ENCODE measurements around the gene MC1R.

DNA sequence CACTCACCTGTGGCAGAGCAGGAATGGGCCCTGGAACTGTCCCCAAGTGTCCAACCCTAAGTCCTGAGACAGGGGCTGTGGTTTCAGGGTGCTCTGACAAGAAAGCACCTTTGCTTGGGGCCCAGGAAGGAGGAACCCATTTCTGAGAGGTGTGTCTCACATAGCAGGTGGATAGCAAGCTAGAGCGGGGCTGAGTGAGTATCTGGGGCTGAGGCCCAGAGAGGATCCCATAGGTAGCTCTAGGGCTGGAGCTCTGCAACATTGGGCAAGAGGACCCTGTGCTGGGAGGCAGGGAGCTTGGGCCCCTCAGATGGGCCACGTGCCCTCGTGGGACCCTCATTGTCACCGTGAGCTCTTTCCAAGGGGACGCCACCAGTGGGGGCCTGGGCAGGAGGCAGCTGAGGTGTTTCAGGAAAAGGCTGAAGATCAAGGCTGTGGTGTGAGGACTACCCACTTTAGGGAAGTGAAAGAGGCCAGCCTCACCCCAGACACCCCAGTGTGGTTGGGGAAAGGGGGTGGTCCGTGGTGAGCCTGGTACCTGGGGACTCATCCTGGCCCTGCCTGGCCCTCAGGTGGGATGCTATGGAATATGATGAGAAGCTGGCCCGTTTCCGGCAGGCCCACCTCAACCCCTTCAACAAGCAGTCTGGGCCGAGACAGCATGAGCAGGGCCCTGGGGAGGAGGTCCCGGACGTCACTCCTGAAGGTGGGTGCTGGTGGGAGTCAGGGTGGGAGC, 35.2 kb downstream of the MC1R start:
- TF ChIP-seq NFYA (IDR thresholded peaks at IDR 0.05; ENCODE audit: borderline replicate concordance, low read depth, low read length) (no peak), JUND (IDR thresholded peaks at IDR 0.05; ENCODE audit: low read depth, low read length) (no peak), ETV6 (conservative IDR thresholded peaks at IDR 0.05 in 1 of 2, IDR thresholded peaks at IDR 0.05 in 1 of 2; ENCODE audit: borderline replicate concordance in 1 of 2, low read depth in 1 of 2) (0 out of 4 replicates have a peak, but pooled peaks of 1 of the 2 experiments have one; percentile 28), CTCF (IDR thresholded peaks at IDR 0.05 in 2 of 3, conservative IDR thresholded peaks at IDR 0.05 in 1 of 3; ENCODE audit: control insufficient read depth in 2 of 3, extremely low read depth in 1 of 3, insufficient read depth in 1 of 3, low read depth in 3 of 3, low read length in 3 of 3) (no peak), BACH1 (IDR thresholded peaks at IDR 0.05; ENCODE audit: borderline replicate concordance) (no peak), RCOR1 (conservative IDR thresholded peaks at IDR 0.05; ENCODE audit: low read depth, low read length) (no peak), POLR2AphosphoS5 (IDR thresholded peaks at IDR 0.05; ENCODE audit: low read length) (no peak), RAD21 (IDR thresholded peaks at IDR 0.05; ENCODE audit: insufficient read depth, low read depth, low read length) (no peak)
- TF ChIP-seq, protein P1, sequence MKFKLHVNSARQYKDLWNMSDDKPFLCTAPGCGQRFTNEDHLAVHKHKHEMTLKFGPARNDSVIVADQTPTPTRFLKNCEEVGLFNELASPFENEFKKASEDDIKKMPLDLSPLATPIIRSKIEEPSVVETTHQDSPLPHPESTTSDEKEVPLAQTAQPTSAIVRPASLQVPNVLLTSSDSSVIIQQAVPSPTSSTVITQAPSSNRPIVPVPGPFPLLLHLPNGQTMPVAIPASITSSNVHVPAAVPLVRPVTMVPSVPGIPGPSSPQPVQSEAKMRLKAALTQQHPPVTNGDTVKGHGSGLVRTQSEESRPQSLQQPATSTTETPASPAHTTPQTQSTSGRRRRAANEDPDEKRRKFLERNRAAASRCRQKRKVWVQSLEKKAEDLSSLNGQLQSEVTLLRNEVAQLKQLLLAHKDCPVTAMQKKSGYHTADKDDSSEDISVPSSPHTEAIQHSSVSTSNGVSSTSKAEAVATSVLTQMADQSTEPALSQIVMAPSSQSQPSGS (IDR thresholded peaks at IDR 0.05; ENCODE audit: low read length) = no peak
